ENCODE data around the gene LMAN2L.

LMAN2L gene

DNA sequence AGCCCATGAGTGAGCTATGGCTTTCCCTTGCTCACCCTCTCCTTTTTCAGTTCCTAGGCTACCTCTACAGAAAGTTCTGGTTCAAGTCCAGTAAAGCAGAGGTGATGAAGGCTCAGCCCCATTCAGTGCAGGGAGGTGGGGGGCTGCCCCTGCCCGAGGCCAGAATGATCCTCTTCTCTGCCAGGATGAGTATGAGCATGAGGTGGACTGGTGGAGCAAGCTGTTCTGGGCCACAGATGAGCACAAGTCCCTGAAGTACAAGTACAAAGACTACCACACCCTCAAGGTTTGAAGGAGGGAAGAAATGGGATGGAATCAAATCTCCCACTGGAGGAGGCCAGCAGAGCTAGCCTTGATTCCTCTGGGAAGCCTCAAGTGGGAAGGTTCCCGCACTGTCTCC is 42.4 kb downstream of the LMAN2L start:
- TF ChIP-seq, protein P1, sequence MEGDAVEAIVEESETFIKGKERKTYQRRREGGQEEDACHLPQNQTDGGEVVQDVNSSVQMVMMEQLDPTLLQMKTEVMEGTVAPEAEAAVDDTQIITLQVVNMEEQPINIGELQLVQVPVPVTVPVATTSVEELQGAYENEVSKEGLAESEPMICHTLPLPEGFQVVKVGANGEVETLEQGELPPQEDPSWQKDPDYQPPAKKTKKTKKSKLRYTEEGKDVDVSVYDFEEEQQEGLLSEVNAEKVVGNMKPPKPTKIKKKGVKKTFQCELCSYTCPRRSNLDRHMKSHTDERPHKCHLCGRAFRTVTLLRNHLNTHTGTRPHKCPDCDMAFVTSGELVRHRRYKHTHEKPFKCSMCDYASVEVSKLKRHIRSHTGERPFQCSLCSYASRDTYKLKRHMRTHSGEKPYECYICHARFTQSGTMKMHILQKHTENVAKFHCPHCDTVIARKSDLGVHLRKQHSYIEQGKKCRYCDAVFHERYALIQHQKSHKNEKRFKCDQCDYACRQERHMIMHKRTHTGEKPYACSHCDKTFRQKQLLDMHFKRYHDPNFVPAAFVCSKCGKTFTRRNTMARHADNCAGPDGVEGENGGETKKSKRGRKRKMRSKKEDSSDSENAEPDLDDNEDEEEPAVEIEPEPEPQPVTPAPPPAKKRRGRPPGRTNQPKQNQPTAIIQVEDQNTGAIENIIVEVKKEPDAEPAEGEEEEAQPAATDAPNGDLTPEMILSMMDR (IDR thresholded peaks at IDR 0.05; ENCODE audit: insufficient read depth, low read length, missing control alignments), result no peak
- H3K4me3 ChIP-seq (ENCODE audit: low read depth, low read length), result no peak overlapping the region
- CTCF ChIA-PET, result interaction anchor here (0.6 to 1.7 kb wide), 2 partner anchors 142 to 288 kb away, joined by 3 read pairs; no protein-coding TSS in a partner anchor
- no peak for DNase-seq (ENCODE audit: low read depth, low spot score)
- POLR2A ChIA-PET, result no interaction called here

DNA sequence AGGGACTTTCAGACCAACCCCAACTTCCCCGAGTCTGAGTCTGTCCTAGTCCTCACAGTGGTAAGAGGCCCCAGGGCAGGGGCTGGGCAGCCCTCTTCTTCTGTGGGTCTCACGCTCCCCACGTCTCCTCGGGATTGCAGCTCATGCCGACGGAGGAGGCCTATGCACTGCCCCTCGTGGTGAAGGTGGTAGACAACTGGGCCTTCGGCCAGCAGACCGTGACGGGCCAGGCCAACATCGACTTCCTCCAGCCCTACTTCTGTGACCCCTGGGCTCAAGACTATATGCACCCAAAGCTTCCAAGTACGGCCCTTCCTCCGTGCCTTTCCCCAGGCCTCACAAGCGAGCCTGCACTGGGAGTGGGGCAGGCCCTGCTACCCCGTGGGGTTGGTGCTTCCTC is 44.3 kb downstream of the LMAN2L start:
- TF ChIP-seq, protein P1 (IDR thresholded peaks at IDR 0.05; ENCODE audit: insufficient read depth, low read length, missing control alignments), result no peak
- H3K4me3 ChIP-seq (ENCODE audit: low read depth, low read length), result no peak overlapping the region
- POLR2A ChIA-PET, result no interaction called here
- CTCF ChIA-PET, result interaction anchor here (1.1 kb wide), 1 partner anchor 10 kb away, joined by 3 read pairs; no protein-coding TSS in a partner anchor
- DNase-seq (ENCODE audit: low read depth, low spot score), result no peak

DNA sequence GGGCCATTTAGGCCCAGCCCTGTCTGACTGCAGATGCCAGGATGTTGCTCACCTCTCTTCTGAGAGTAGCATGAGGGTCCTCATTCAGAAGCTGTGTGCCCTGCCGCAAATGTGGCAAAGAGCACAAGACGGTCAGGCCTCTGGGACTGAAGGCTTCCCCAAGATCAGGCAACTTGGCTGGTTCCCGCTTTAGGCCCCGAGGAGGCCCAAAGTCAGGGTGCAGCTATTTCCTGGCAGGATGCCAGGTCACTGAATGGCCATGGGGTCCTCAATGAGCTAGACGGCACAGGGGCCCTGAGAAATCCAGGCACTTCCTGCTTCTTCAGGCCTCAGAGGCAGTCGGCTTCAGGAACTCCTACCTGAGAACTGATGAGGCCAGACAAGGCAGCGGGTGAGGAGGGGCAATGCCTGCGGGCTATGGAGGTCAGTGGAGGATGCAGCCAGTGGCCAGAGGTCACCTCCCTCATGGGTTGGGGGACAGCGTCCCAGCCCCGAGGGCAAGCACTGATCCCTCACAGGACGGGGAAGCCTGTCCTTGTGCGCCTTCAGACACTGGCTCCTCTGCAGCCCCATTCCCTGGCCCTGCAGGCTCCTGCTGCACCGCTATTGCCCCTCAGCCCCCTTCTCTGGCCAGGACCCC is 44.9 kb downstream of the LMAN2L start:
- ChIA-PET POLR2A (no interaction called here), CTCF (interaction anchor here (0.5 to 1.1 kb wide), 3 partner anchors 11 to 155 kb away, joined by 3 read pairs; no protein-coding TSS in a partner anchor)
- no peak for DNase-seq (ENCODE audit: low read depth, low spot score)
- no peak overlapping the region for H3K4me3 ChIP-seq (ENCODE audit: low read depth, low read length)
- TF ChIP-seq, protein P1 (IDR thresholded peaks at IDR 0.05; ENCODE audit: insufficient read depth, low read length, missing control alignments), result no peak

DNA sequence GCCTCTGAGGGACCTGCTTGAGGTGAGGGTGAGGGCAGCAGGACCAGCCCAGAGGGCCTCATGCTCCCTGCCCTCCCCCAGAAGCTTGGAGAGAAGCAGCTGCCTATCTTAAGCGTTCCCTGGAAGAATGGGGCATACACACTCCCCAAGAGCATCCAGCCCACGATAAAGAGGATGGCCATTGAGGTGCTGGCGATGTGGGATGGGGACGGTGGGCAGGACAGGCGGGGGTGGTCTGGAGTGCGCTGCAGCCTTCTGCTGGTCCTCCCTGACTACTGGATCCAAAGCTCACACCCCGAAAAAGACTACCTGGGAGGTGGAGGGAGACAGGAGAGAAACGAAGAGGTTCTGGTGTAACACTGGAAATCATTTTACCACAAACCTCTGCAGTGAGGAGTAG is 45.6 kb downstream of the LMAN2L start:
- H3K4me3 ChIP-seq (ENCODE audit: low read depth, low read length), result no peak overlapping the region
- ChIA-PET POLR2A (no interaction called here), CTCF (interaction anchor here (1.6 kb wide), 1 partner anchor 9 kb away, joined by 4 read pairs; no protein-coding TSS in a partner anchor)
- TF ChIP-seq, protein P1 (IDR thresholded peaks at IDR 0.05; ENCODE audit: insufficient read depth, low read length, missing control alignments), result no peak
- DNase-seq (ENCODE audit: low read depth, low spot score), result no peak

DNA sequence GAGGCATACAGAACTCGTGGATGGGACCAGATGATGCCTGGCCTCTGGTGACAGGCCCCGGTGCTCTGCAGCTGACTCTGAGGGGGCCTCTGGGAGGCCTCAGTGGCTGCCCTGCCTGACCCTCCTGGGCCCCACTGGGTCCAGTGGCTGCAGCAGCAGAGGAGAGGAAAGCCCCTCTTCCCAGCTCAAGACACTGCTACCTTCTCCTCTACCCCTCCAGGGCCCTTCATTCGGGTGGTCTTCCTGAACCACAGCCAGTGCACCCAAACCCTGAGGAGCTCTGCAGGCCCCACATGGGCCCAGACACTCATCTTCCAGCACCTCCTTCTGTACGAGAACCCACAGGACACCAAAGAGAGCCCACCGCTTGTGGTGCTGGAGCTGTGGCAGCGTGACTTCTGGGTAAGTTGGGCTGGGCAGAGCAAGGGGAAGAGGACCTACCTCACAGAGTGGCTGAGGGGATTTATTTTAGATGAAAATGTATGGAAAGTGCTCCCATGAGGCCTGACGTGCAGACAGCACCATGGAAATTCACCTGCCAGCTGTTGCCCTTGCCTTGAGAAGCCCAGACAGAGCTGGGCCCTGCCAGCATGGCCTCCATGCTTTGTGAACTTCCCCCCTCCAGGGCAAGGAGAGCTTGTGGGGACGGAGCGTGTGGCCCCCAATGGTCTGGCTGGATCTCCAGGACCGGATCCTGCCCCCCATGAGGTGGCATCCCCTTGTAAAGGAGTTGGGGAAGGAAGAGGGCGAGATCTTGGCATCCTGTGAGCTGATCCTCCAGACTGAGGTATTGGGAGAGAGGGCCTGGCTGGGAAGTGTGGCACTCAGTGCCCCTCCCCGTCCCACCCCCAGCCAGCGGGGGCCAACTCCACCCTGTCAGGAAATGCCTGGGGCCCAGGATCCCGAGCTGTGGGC is 46.3 kb downstream of the LMAN2L start:
- TF ChIP-seq, protein P1 (IDR thresholded peaks at IDR 0.05; ENCODE audit: insufficient read depth, low read length, missing control alignments), result no peak
- CTCF ChIA-PET, result interaction anchor here (1.6 kb wide), 1 partner anchor 10 kb away, joined by 4 read pairs; no protein-coding TSS in a partner anchor
- POLR2A ChIA-PET, result no interaction called here
- H3K4me3 ChIP-seq (ENCODE audit: low read depth, low read length), result no peak overlapping the region
- no peak for DNase-seq (ENCODE audit: low read depth, low spot score)
